HG02798 (cell line): Measurements from ENCODE around the gene TAF6.

ENCODE experiments used
- ATAC-seq: cut with Tn5 transposase; IDR thresholded peaks from one replicate; pipeline ENCODE4 v1.9.1; 2021; ENCODE audit warnings: mild to moderate bottlenecking; ENCODE audit not compliant: unreplicated experiment, poor library complexity

TAF6 gene

GRCh38 chr7:100124301-100125230 is 5.4 kb upstream of the TAF6 start:
- no peak for ATAC-seq

GRCh38 chr7:100122568-100122967 is 3.4 kb upstream of the TAF6 start:
- ATAC-seq = no peak

- no peak for ATAC-seq
These were observed 2.9 kb upstream of the TAF6 start for GRCh38 chr7:100122067-100122466.

GRCh38 chr7:100120733-100121036 is 1.5 kb upstream of the TAF6 start:
- ATAC-seq = no peak

- ATAC-seq = peak; percentile 14
These were observed 993 bp upstream of the TAF6 start for GRCh38 chr7:100119970-100120732.

GRCh38 chr7:100118388-100119071 is 628 bp downstream of the TAF6 start:
- no peak for ATAC-seq

- ATAC-seq = no peak
These were observed 4.1 kb downstream of the TAF6 start for GRCh38 chr7:100115026-100115425.

- ATAC-seq = no peak
These were observed 7.2 kb downstream of the TAF6 start for GRCh38 chr7:100111914-100112313.

- no peak for ATAC-seq
These were observed 8.0 kb downstream of the TAF6 start for GRCh38 chr7:100111156-100111555.

GRCh38 chr7:100109521-100110163 is 9.5 kb downstream of the TAF6 start:
- ATAC-seq = no peak

GRCh38 chr7:100107890-100108289 is 11.3 kb downstream of the TAF6 start:
- ATAC-seq = no peak

- no peak for ATAC-seq
These were observed 11.9 kb downstream of the TAF6 start for GRCh38 chr7:100107125-100107737.

- ATAC-seq = no peak
These were observed 12.5 kb downstream of the TAF6 start for GRCh38 chr7:100106633-100107032.

GRCh38 chr7:100105534-100105933 is 13.6 kb downstream of the TAF6 start:
- ATAC-seq = no peak

- no peak for ATAC-seq
These were observed 16.0 kb downstream of the TAF6 start for GRCh38 chr7:100102950-100103840.

- ATAC-seq = peak; percentile 86
These were observed 17.9 kb downstream of the TAF6 start, which contains the start of the genes AP4M1 and MCM7 for GRCh38 chr7:100101016-100101862. Gene AP4M1, plus strand, starts transcription at chr7:100101643. Its CDS starts 72 bp downstream, at chr7:100101715. Gene MCM7, minus strand, starts transcription at chr7:100101397. Its CDS starts 103 bp downstream, at chr7:100101294.

- peak; percentile 76 for ATAC-seq
These were observed 18.6 kb downstream of the TAF6 start for GRCh38 chr7:100100420-100101015.

- no peak for ATAC-seq
These were observed 19.7 kb downstream of the TAF6 start for GRCh38 chr7:100099452-100099851.
